Suprapubic skin (tissue), 3 donors: ENCODE data around the gene RPTOR.

Experiments used
- POLR2A ChIP-seq, 2 donors: fragments of 450-650 bp; IDR thresholded peaks; one replicate each; pipeline ENCODE4 v1.6.1; 2017; ENCODE audit warnings: antibody characterized with exemption in 2 of 2, mild to moderate bottlenecking in 2 of 2, moderate library complexity in 2 of 2
- TF ChIP-seq, protein P1 (sequence below), 2 donors: fragments of 200-600 bp in 1 of 2; fragments of 450-650 bp in 1 of 2; sonication (generic) in 1 of 2; IDR thresholded peaks; one replicate each; pipeline ENCODE4 v1.5.1; 2016 to 2019; ENCODE audit warnings: antibody characterized with exemption in 2 of 2, mild to moderate bottlenecking in 1 of 2, moderate library complexity in 1 of 2

DNA sequence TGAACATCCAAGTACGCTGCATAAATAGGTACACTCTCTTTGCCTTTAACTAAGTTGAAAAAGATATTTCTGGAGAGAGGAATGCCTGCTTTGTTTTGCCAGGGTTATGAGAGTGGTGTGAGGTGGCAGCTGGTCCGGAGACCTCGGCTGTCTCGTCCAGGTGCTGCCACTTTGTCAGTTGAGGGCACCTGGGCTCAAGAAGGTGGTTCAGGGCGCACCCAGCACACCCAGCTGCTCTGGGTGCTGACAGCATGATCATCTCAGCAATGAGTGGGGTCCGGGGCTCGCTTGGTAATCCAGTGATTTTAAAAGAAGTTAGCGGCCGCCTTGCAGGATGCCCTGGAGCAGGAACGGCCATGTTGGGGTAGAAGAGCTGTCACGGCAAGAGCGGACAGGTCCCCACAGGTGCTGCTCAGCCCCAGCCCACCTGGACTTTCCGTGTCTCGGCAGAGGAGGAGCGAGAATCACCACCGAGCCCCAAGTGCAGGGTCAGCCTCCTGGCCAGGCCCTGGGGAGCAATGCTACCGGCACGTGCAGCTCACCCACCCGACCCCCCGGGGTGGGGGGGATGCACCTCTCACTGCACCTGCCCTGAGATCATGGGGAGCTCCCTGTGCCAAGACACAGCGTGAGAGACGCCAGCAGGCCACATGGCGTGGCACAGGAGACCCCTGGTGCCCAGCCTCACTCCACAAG lies 379.6 kb downstream of the RPTOR start:
- TF ChIP-seq, protein P1, sequence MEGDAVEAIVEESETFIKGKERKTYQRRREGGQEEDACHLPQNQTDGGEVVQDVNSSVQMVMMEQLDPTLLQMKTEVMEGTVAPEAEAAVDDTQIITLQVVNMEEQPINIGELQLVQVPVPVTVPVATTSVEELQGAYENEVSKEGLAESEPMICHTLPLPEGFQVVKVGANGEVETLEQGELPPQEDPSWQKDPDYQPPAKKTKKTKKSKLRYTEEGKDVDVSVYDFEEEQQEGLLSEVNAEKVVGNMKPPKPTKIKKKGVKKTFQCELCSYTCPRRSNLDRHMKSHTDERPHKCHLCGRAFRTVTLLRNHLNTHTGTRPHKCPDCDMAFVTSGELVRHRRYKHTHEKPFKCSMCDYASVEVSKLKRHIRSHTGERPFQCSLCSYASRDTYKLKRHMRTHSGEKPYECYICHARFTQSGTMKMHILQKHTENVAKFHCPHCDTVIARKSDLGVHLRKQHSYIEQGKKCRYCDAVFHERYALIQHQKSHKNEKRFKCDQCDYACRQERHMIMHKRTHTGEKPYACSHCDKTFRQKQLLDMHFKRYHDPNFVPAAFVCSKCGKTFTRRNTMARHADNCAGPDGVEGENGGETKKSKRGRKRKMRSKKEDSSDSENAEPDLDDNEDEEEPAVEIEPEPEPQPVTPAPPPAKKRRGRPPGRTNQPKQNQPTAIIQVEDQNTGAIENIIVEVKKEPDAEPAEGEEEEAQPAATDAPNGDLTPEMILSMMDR (IDR thresholded peaks at IDR 0.05) = no peak
- TF ChIP-seq POLR2A (IDR thresholded peaks at IDR 0.05) = no peak
